GM19351 (cell line): Measurements from ENCODE around the gene RFX3.
A peak's percentile ranks its signal among the peaks of the same experiment; 100 is the strongest.

Source experiments
- ATAC-seq: cut with Tn5 transposase; IDR thresholded peaks from one replicate; pipeline ENCODE4 v1.9.1; 2021; ENCODE audit warnings: mild to moderate bottlenecking, moderate library complexity; ENCODE audit not compliant: unreplicated experiment

RFX3 gene

GRCh38 chr9:3525836-3526164 is at the start of gene RFX3:
TSS of gene RFX3 (minus strand) at chr9:3526001. CDS start at chr9:3395588, 130,413 bp downstream.
- ATAC-seq: peak; percentile 43

- no peak for ATAC-seq
Observed at GRCh38 chr9:3571500-3571899, 45.7 kb upstream of the RFX3 start.

- no peak for ATAC-seq
Observed at GRCh38 chr9:3569529-3569928, 43.7 kb upstream of the RFX3 start.

GRCh38 chr9:3567988-3568387 is 42.2 kb upstream of the RFX3 start:
- ATAC-seq: no peak

GRCh38 chr9:3553076-3553765 is 27.4 kb upstream of the RFX3 start:
- no peak for ATAC-seq

- ATAC-seq: no peak
Observed at GRCh38 chr9:3549225-3549624, 23.4 kb upstream of the RFX3 start.

- no peak for ATAC-seq
Observed at GRCh38 chr9:3548648-3549047, 22.8 kb upstream of the RFX3 start.

- ATAC-seq: no peak
Observed at GRCh38 chr9:3541206-3541605, 15.4 kb upstream of the RFX3 start.

- no peak for ATAC-seq
Observed at GRCh38 chr9:3534614-3535404, 9.0 kb upstream of the RFX3 start.

- no peak for ATAC-seq
Observed at GRCh38 chr9:3532158-3532557, 6.4 kb upstream of the RFX3 start.

- ATAC-seq: peak; percentile 18
Observed at GRCh38 chr9:3528451-3528850, 2.6 kb upstream of the RFX3 start.

GRCh38 chr9:3526997-3527940 is 1.5 kb upstream of the RFX3 start:
- ATAC-seq: no peak

GRCh38 chr9:3526165-3526996 is 580 bp upstream of the RFX3 start:
- ATAC-seq: peak; percentile 55

- ATAC-seq: no peak
Observed at GRCh38 chr9:3525096-3525835, 535 bp downstream of the RFX3 start.

GRCh38 chr9:3521966-3522365 is 3.8 kb downstream of the RFX3 start:
- ATAC-seq: no peak

GRCh38 chr9:3520564-3520963 is 5.2 kb downstream of the RFX3 start:
- no peak for ATAC-seq

GRCh38 chr9:3517377-3518048 is 8.3 kb downstream of the RFX3 start:
- no peak for ATAC-seq

GRCh38 chr9:3516667-3517330 is 9.0 kb downstream of the RFX3 start:
- ATAC-seq: no peak

- ATAC-seq: no peak
Observed at GRCh38 chr9:3515405-3515804, 10.4 kb downstream of the RFX3 start.
